Non-pigmented ciliary epithelial cell (primary cell): ENCODE measurements around the gene ZFYVE16.
A peak's percentile ranks its signal among the peaks of the same experiment; 100 is the strongest.
"Not testable (repeated sequence)": the region's sequence is repeated elsewhere in the genome, so short reads cannot be mapped to it uniquely, and the experiment has no call there.

Experiments
- DNase-seq: peaks from one replicate; pipeline ENCODE4 v3.0.0-alpha.2; 2010; ENCODE audit warnings: low read depth

ZFYVE16 gene

DNA sequence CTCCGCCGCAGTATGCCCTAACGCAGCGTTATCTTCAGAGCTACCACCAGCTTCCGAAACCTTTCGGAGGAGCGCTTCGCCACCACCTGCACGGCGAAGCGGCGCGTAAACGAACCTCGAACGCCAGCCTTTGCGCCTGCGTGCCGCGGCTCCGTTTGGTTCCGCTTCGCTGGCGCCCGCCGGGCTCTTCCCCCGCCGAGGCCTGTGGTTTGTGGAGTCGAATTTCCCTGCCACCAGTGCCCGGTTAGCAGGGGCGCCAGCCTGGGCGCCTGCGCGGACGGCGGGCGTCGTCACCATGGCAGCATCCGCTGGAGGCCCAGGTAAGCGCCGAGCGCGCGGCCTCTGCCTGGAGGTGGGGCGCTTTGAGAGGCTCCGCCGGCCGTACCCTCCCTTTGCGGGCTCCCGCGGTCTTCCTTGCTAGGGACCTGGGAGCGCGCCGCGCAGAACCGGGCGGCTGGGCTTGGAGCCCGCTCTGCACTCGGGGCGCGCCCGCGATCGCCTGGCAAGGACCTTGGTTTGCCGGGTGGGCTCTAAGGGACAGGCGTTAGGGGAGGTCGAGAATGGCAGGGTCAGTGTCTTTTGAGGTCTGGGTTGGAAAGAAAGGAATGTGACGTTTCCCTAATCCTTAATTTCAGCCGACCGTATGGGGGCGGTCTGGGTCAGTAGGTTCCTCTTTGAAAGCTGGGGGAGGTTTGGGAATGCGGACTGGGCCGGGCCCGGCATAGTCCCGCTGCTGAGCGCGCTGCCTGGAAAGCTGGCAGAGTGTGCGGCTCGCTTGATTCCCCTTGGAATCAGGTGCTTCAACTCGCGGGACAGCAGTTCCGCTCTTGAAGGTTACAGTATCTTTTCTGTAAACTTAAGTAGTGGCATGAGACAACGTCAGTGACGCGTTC, 80.2 kb downstream of the ZFYVE16 start, which contains the start of gene FAM151B:
FAM151B (plus strand) TSS at position 272 of the 893 bp plus-strand sequence; CDS start at position 296, 24 bp downstream.
- peak; percentile 54 for DNase-seq

DNA sequence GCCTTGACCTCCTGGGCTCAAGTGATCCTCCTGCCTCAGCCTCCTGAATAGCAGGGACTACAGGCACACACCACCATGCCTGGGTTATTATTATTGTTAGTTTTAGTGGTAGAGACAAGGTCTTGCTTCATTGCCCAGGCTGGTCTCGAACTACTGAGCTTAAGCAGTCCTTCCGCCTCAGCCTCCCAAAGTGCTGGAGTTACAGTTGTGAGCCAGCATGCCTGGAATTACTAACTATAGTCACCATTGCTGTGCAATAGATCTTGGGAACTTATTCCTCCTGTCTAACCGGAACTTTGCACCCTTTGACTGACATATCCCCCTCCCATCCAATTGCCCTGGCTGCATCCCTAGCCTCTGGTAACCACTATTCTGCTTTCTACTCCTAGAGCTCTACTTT, 83.4 kb downstream of the ZFYVE16 start:
- no peak for DNase-seq

DNA sequence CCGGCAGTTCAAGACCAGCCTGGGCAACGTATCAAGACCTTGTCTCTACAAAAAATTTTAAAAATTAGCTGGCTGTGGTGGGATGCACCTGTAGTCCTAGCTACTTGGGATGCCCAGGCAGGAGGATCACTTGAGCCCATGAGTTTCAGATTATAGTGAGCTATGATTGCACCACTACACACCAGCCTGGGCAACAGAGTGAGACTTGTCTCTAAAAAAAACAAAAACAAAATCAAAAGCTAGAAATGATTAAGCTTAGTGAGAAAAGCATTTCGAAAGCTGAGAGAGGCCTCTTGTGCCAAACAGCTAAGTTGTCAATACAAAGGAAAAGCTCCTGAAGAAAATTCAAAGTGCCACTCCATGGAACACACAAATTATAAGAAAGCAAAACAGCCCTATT, 84.9 kb downstream of the ZFYVE16 start:
- DNase-seq = no peak

DNA sequence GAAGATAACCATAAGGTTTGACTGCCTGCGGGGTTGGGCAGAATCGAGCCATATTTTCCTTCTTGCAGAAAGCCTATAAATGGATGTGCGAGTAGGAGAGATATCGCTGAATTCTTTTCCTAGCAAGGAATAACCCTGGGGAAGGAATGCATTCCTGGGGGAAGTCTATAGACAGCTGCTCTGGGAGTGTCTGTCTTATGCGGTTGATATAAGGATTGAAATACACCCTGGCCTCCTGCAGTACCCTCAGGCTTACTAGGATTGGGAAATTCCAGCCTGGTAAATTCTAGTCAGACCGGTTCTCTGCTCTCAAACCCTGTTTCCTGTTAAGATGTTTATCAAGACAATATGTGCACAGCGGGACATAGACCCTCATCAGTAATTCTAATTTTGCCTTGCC, 85.6 kb downstream of the ZFYVE16 start:
- DNase-seq = not testable (repeated sequence)

DNA sequence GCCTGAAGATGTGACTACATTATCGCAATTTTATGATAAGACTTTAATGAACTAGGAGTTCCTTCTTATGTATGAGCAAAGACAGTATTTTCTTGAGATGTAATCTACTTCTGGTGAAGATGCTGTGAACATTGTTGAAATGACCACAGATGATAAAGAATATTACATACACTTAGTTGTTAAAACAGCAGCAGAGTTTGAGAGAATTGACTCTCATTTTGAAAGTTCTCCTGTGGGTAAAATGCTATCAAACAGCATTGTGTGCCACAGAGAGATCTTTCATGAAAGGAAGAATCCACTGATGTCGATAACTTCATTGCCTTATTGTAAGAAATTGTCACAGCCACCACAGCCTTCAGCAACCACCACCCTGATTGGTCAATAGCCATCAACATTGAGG, 88.0 kb downstream of the ZFYVE16 start:
- DNase-seq = no peak

DNA sequence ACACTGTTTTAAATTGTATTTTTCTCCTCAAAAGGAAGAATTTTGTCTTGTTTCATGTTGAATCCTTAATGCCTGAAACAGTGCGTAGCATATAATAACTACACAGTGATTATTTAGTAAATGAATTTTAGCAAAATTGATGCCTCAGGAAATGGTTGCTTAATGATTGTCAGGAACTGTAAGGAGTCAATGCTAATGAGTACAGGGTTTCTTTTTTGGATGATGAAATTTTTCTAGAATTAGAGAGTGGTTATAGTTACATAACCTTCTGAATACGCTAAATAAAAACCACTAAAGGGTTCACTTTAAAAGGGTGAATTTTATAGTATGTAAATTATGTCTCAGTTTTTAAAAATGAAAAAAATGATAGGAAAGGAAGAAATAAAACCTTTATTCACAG, 94.9 kb downstream of the ZFYVE16 start:
- DNase-seq = no peak

DNA sequence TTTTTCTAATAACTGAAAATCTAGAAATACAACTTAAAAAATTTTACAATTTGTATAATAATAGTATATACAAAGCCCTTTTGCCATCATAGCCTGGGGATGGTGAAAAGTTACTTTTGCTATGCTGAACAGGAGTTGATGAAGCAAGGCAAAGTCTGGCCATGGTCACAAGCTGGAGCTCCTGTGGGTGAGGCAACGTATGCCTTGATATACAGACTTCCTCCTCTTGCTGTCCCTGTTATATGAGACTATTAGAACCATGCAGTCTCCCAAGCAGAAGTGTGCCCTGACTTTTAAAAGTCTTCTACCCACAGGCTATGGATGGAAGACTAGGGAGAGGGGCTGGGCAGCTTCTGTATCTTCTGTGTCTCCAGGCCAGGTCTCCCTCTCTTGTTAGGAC, 95.8 kb downstream of the ZFYVE16 start:
- no peak for DNase-seq

DNA sequence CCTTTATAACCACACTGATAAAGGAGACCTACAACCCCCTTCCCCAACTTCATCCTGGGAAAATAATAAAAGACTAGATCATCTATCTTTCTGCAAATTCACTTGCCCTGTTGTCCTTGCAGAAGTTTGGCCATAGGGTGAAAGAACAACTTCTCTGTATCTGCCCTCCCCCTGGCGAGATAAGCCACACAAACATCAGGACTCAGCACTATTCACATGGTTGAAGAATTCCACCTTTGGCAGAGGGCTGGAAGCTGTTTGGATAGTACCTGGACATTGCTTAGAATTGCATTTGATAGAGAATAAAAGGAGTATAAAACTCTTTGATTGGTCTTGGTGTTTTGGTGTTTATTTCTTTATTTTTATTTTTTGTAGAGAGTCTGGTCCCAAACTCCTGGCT, 97.0 kb downstream of the ZFYVE16 start:
- no peak for DNase-seq

DNA sequence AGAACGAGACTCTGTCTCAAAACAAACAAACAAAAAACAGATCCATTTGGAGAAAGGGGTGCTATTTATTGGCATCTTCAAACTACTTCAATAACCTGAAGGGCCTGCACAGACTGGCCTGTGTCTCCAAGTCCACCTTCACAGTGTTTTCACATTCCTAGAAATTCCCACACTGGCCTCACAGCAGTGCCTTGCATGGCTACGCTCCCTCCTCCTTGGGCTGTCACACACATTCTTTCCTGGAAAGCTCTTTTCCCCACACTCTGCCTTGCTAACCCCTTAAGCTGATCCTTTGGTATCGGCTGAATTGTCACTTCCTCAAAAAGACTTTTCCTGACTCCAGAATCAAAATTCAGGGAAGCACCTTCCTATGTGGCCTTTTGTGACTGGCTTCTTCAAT, 99.8 kb downstream of the ZFYVE16 start:
- DNase-seq = no peak

DNA sequence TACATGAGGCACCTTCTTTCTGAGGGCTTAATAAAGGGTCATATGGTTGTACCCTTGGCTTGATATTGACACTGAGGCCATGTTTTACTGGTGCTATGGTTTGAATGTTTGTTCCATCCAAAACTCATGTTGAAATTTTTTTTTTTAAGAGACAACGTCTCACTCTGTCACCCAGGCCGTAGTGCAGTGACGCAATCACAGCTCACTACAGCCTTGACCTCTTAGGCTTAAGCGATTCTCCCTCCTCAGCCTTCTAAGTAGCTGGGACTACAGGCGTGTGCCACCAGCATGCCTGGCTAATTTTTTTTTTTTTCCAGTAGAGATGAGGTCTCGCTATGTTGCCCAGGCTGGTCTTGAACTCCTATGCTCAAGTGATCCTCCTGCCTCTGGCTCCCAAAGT, 101.0 kb downstream of the ZFYVE16 start:
- no peak for DNase-seq

DNA sequence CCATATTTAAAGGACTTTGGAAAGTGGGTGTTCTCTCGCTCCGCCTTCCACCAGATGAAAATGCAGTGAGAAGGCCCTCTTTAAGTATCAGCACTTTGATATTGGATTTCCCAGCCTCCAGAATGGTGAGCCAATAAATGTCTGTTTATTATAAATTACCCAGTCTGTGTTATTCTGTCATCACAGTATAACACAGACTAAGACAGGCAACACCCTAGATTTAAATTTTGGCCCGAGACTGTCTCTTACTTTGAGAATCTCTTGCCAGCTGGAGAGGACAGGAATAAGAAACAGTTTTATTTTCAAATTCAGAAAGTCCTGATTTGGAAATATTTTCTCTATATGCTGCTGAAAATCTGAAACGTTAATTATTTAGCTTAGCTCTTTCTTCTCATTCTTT, 101.5 kb downstream of the ZFYVE16 start:
- no peak for DNase-seq

DNA sequence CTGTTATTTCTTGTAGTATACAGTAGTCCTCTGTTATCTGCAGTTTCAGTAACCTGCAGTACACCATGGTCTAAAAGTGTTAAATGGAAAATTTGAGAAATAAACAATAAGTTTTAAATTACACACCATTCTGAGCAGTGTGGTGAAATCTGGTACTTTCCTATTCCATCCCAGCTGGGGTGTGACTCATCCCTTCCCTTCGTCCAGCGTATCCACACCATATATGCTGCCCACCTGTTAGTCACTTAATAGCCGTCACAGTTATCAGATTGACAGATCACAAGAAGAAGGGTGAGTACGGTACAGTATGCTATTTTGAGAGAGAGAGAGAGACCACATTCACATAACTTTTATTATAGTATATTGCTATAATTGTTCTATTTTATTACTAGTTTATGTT, 109.0 kb downstream of the ZFYVE16 start:
- DNase-seq = peak; percentile 87
